ENCODE measurements around the gene BCR.
"Not testable (repeated sequence)": the region's sequence is repeated elsewhere in the genome, so short reads cannot be mapped to it uniquely, and the experiment has no call there.

Gene BCR

GRCh38 chr22:23180301-23180892 lies at the start of gene BCR:
Gene BCR (plus strand): TSS chr22:23180509. CDS start chr22:23180961, 452 bp downstream.
- H3K27ac Mint-ChIP-seq, result peak within 1 kb of the TSS; percentile 75

GRCh38 chr22:23130697-23131096 lies 49.6 kb upstream of the BCR start:
- peaks cover 6 to 7% of the 10 kb centered on the region in 2 donors for H3K4me1 Mint-ChIP-seq
- no peaks in the 10 kb centered on the region for H3K27me3 Mint-ChIP-seq
- H3K4me3 Mint-ChIP-seq, result no peak overlapping the region
- H3K27ac Mint-ChIP-seq, result no peak overlapping the region
- ATAC-seq (replicated peaks) (no peak), DNase-seq (no peak)
- no peaks in the 10 kb centered on the region for H3K9me3 Mint-ChIP-seq
- H3K36me3 Mint-ChIP-seq, result no peaks in the 10 kb centered on the region

More at GRCh38 chr22:23180301-23180892, at the start of gene BCR:
- H3K27me3 Mint-ChIP-seq, result no peaks in the 10 kb centered on the region
- H3K9me3 Mint-ChIP-seq, result peaks cover 10 to 13% of the 10 kb centered on the region in 2 donors
- H3K4me1 Mint-ChIP-seq, result peaks cover 51 to 71% of the 10 kb centered on the region in 2 donors
- ATAC-seq (replicated peaks) (peak; percentile 44 to 58), DNase-seq (no peak)
- H3K36me3 Mint-ChIP-seq, result peaks cover 18 to 32% of the 10 kb centered on the region in 2 donors
- H3K4me3 Mint-ChIP-seq, result peak within 1 kb of the TSS; percentile 82 to 85

DNA sequence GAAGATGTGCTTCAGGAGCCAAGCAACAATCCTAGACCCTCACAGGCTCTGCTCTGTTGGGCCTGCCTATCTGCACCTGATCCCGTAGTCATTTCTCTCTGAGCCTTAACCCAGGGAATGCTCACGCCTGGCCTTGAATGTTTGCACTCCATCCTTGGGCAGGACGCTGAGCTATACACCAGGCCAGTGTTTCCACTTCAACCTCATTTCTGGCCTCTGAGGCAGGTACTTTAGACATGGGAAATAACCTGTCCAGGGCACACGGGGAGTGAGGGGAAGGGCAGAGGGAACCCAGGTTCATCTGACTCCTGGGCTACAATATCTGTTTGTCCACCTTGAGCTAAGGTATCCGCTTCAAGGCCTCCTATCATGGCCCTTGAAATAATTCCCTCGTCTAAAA lies 48.4 kb upstream of the BCR start:
- Mint-ChIP-seq H3K9me3 (no peaks in the 10 kb centered on the region), H3K27ac (no peak overlapping the region), H3K27me3 (no peaks in the 10 kb centered on the region), H3K4me3 (no peak overlapping the region), H3K36me3 (no peaks in the 10 kb centered on the region), H3K4me1 (peaks cover 10 to 11% of the 10 kb centered on the region in 2 donors)
- no peak for ATAC-seq (replicated peaks)
- no peak for DNase-seq

GRCh38 chr22:23132376-23133091 lies 47.8 kb upstream of the BCR start:
- no peaks in the 10 kb centered on the region for H3K36me3 Mint-ChIP-seq
- H3K4me1 Mint-ChIP-seq, result peaks cover 11 to 17% of the 10 kb centered on the region in 2 donors
- H3K27ac Mint-ChIP-seq, result no peak overlapping the region
- H3K9me3 Mint-ChIP-seq, result no peaks in the 10 kb centered on the region
- H3K4me3 Mint-ChIP-seq, result no peak overlapping the region
- ATAC-seq (replicated peaks) (no peak), DNase-seq (no peak)
- H3K27me3 Mint-ChIP-seq, result no peaks in the 10 kb centered on the region

GRCh38 chr22:23133922-23134321 lies 46.4 kb upstream of the BCR start:
- DNase-seq (no peak), ATAC-seq (replicated peaks) (no peak)
- no peaks in the 10 kb centered on the region for H3K27me3 Mint-ChIP-seq
- H3K4me3 Mint-ChIP-seq, result no peak overlapping the region
- H3K27ac Mint-ChIP-seq, result no peak overlapping the region
- no peaks in the 10 kb centered on the region for H3K9me3 Mint-ChIP-seq
- H3K36me3 Mint-ChIP-seq, result no peaks in the 10 kb centered on the region
- H3K4me1 Mint-ChIP-seq, result peaks cover 15 to 24% of the 10 kb centered on the region in 2 donors

DNA sequence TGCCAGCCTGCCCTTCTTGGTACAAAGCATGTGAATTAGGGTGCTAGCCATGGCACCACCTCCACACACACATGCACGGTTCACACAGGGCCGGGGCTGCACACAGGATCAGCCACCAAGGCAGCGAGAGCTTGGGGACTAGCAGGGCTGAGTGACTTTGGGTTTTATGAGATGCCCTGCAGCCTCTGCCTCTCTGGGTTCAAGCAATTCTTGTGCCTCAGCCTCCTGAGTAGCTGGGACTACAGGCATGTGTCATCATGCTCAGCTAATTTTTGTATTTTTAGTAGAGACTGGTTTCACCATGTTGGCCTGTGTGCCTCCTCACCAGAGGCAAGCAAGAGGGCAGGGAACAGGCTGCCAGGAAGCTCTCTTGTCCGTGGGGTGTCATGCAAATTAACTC lies 43.3 kb upstream of the BCR start:
- not testable (repeated sequence) for H3K27ac Mint-ChIP-seq; H3K27me3 Mint-ChIP-seq; DNase-seq; H3K9me3 Mint-ChIP-seq; H3K36me3 Mint-ChIP-seq; ATAC-seq (replicated peaks)
- peak overlapping the region in 1 of 2 donors; percentile 19 for H3K4me3 Mint-ChIP-seq
- H3K4me1 Mint-ChIP-seq, result peaks cover 18 to 44% of the 10 kb centered on the region in 2 donors

DNA sequence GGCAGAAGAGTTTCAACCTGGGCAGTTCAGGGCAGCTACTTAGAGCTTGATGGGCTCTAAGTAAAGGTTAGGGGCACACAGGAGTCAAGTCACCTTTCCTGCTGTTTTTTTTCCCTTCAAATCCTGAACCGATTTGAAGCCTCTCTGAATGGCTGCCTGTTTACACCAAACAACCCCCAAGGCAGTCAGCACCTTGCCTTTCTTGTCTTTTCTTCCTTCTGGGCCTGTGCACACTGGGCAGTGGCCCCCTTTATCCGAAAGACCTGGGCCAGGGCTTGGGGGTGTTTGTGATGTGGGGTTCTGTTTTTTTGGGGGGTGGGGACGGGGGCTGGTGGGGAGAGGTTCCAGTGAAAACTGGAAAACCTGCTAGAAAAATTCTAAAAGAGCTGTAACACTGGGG lies 42.8 kb upstream of the BCR start:
- Mint-ChIP-seq H3K27me3 (no peaks in the 10 kb centered on the region), H3K36me3 (no peaks in the 10 kb centered on the region), H3K4me1 (peaks cover 23 to 49% of the 10 kb centered on the region in 2 donors), H3K27ac (peak overlapping the region; percentile 70), H3K9me3 (no peaks in the 10 kb centered on the region), H3K4me3 (peak overlapping the region in 1 of 2 donors; percentile 19)
- ATAC-seq (replicated peaks), result no peak
- no peak for DNase-seq

- DNase-seq (peak; percentile 53), ATAC-seq (replicated peaks) (peak; percentile 67 to 69)
- Mint-ChIP-seq H3K27ac (peak overlapping the region; percentile 70), H3K4me1 (peaks cover 27 to 54% of the 10 kb centered on the region in 2 donors), H3K36me3 (no peaks in the 10 kb centered on the region), H3K4me3 (peak overlapping the region; percentile 52), H3K27me3 (no peaks in the 10 kb centered on the region), H3K9me3 (no peaks in the 10 kb centered on the region)
Measured at GRCh38 chr22:23137905-23138561, 42.3 kb upstream of the BCR start.

DNA sequence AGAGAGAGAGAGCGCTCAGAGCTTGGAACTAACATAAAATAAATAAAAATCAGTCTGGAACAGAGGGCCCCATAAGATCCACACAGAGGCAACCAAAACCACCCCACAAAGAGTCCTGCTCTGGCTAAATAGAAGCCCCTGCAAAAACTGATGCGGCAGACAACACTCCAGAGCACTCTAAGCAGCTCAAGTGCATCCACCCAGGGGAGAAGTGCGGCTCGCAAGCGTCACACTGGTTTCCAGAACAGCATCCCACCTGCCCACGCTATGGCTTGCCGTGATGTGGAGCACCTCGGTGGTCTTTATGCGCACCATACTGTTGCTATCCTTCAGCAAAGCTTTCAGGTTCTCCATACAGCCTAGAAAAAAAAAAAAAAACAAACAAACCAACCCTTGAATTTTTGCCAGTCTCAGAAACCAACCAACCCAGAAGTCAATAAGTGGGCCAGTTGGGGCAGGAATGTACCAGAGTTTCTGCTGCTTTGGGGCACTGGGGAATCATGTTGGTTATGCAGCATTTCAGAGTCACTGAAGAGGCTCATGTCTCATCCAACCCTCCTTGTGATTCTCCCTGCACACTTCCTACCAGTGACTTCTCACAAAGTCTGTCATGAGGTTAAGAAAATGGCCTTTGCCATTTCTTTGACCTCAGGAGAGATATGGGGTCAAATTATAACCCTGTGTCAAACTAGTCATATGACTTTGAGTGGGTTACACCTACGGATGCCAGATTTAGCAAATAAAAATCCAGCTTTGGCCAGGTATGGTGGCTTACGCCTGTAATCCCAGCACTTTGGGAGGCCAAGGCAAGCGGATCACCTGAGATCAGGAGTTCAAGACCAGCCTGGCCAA lies 41.5 kb upstream of the BCR start:
- Mint-ChIP-seq H3K27ac (peak overlapping the region; percentile 70), H3K9me3 (no peaks in the 10 kb centered on the region), H3K4me3 (peak overlapping the region; percentile 52), H3K27me3 (no peaks in the 10 kb centered on the region), H3K36me3 (no peaks in the 10 kb centered on the region), H3K4me1 (peaks cover 30 to 54% of the 10 kb centered on the region in 2 donors)
- DNase-seq, result no peak
- ATAC-seq (replicated peaks), result no peak

- Mint-ChIP-seq H3K9me3 (no peaks in the 10 kb centered on the region), H3K4me1 (peaks cover 36 to 62% of the 10 kb centered on the region in 2 donors), H3K36me3 (no peaks in the 10 kb centered on the region), H3K27ac (no peak overlapping the region), H3K4me3 (no peak overlapping the region), H3K27me3 (no peaks in the 10 kb centered on the region)
- DNase-seq, result no peak
- no peak for ATAC-seq (replicated peaks)
Measured at GRCh38 chr22:23140385-23140784, 39.9 kb upstream of the BCR start.

- Mint-ChIP-seq H3K9me3 (no peaks in the 10 kb centered on the region), H3K4me1 (peaks cover 36 to 56% of the 10 kb centered on the region in 2 donors), H3K27me3 (no peaks in the 10 kb centered on the region), H3K27ac (peak overlapping the region; percentile 87), H3K4me3 (peak overlapping the region; percentile 75 to 76), H3K36me3 (no peaks in the 10 kb centered on the region)
- DNase-seq (no peak), ATAC-seq (replicated peaks) (no peak)
Measured at GRCh38 chr22:23142546-23143105, 37.7 kb upstream of the BCR start.

GRCh38 chr22:23143119-23143518 lies 37.2 kb upstream of the BCR start:
- ATAC-seq (replicated peaks) (no peak), DNase-seq (no peak)
- Mint-ChIP-seq H3K4me3 (peak overlapping the region in 1 of 2 donors; percentile 75), H3K27me3 (no peaks in the 10 kb centered on the region), H3K36me3 (no peaks in the 10 kb centered on the region), H3K4me1 (peaks cover 34 to 51% of the 10 kb centered on the region in 2 donors), H3K9me3 (no peaks in the 10 kb centered on the region), H3K27ac (peak overlapping the region; percentile 4)

GRCh38 chr22:23144432-23144831 lies 35.9 kb upstream of the BCR start:
- peaks cover 26 to 38% of the 10 kb centered on the region in 2 donors for H3K4me1 Mint-ChIP-seq
- no peak overlapping the region for H3K4me3 Mint-ChIP-seq

More at GRCh38 chr22:23144432-23144831, 35.9 kb upstream of the BCR start:
- DNase-seq (no peak), ATAC-seq (replicated peaks) (no peak)
- Mint-ChIP-seq H3K27ac (no peak overlapping the region), H3K9me3 (no peaks in the 10 kb centered on the region), H3K36me3 (no peaks in the 10 kb centered on the region), H3K27me3 (no peaks in the 10 kb centered on the region)

All from stimulated activated naive B cell treated with anti-CD40 and anti-IgM and Interleukin-4, amounts not matched to agents 10 μg/mL and 1 μg/mL and 100 μg/mL, for 72 hours (primary cell).